ENCODE data around the gene TICAM2.

The TICAM2 gene

GRCh38 chr5:115568668-115569067 lies 33.6 kb downstream of the TICAM2 start:
- no peak for DNase-seq (ENCODE audit: low spot score)

- DNase-seq (ENCODE audit: low spot score): no peak
Measured at GRCh38 chr5:115565233-115565632, 37.0 kb downstream of the TICAM2 start.

- no peak for DNase-seq (ENCODE audit: low spot score)
Measured at GRCh38 chr5:115561176-115561575, 41.1 kb downstream of the TICAM2 start.

GRCh38 chr5:115559524-115559923 lies 42.8 kb downstream of the TICAM2 start:
- DNase-seq (ENCODE audit: low spot score): peak; percentile 76

GRCh38 chr5:115558388-115558956 lies 43.8 kb downstream of the TICAM2 start:
- no peak for DNase-seq (ENCODE audit: low spot score)

- no peak for DNase-seq (ENCODE audit: low spot score)
Measured at GRCh38 chr5:115557667-115558387, 44.5 kb downstream of the TICAM2 start.

- no peak for DNase-seq (ENCODE audit: low spot score)
Measured at GRCh38 chr5:115556276-115556675, 46.0 kb downstream of the TICAM2 start.

- DNase-seq (ENCODE audit: low spot score): no peak
Measured at GRCh38 chr5:115555084-115555633, 47.1 kb downstream of the TICAM2 start.

GRCh38 chr5:115553082-115553481 lies 49.2 kb downstream of the TICAM2 start:
- DNase-seq (ENCODE audit: low spot score): no peak

GRCh38 chr5:115551415-115551814 lies 50.9 kb downstream of the TICAM2 start:
- DNase-seq (ENCODE audit: low spot score): no peak

- DNase-seq (ENCODE audit: low spot score): no peak
Measured at GRCh38 chr5:115549154-115549553, 53.1 kb downstream of the TICAM2 start.

- no peak for DNase-seq (ENCODE audit: low spot score)
Measured at GRCh38 chr5:115548683-115549082, 53.6 kb downstream of the TICAM2 start.

- DNase-seq (ENCODE audit: low spot score): no peak
Measured at GRCh38 chr5:115545351-115545882, 56.9 kb downstream of the TICAM2 start.

GRCh38 chr5:115544436-115545350 lies 57.6 kb downstream of the TICAM2 start, which contains the start of gene FEM1C:
FEM1C (minus strand) TSS chr5:115544775; CDS start chr5:115543493, 1,282 bp downstream.
- DNase-seq (ENCODE audit: low spot score): peak; percentile 97

GRCh38 chr5:115544043-115544435 lies 58.2 kb downstream of the TICAM2 start:
- DNase-seq (ENCODE audit: low spot score): peak; percentile 71

- peak; percentile 65 for DNase-seq (ENCODE audit: low spot score)
Measured at GRCh38 chr5:115543365-115544042, 58.8 kb downstream of the TICAM2 start.

- peak; percentile 35 for DNase-seq (ENCODE audit: low spot score)
Measured at GRCh38 chr5:115542651-115543364, 59.5 kb downstream of the TICAM2 start.

GRCh38 chr5:115542086-115542485 lies 60.2 kb downstream of the TICAM2 start:
- peak; percentile 37 for DNase-seq (ENCODE audit: low spot score)

GRCh38 chr5:115541611-115542010 lies 60.7 kb downstream of the TICAM2 start:
- DNase-seq (ENCODE audit: low spot score): peak; percentile 38

GRCh38 chr5:115535479-115536035 lies 66.7 kb downstream of the TICAM2 start:
- no peak for DNase-seq (ENCODE audit: low spot score)
